ENCODE measurements around the gene DZIP3.

GRCh38 chr3:108588601-108589000 lies 921 bp upstream of the DZIP3 start:
- no peak for TF ChIP-seq TAF1 (IDR thresholded peaks at IDR 0.05; ENCODE audit: borderline replicate concordance, low read depth, low read length)
- no peak for TF ChIP-seq POLR2A (IDR thresholded peaks at IDR 0.05; ENCODE audit: low read depth, low read length)
- no peak; the same call in 1 of the 2 replicates for TF ChIP-seq POLR2AphosphoS5 (IDR thresholded peaks at IDR 0.05; ENCODE audit: low read depth, low read length)
